K562 (cell line): ENCODE results near the gene GABARAP. TPM values are rescaled to one million over a fixed set of nuclear protein-coding genes. Genes with fewer than 3 reads are reported as not detected.
A peak's percentile ranks its signal among the peaks of the same experiment; 100 is the strongest.

Experiments used
- ATAC-seq: fragments of 200-7000 bp; cut with Tn5 transposase; 3 replicates; pipeline ENCODE4 v1.9.1; 2020; ENCODE audit warnings: moderate library complexity
- BruUV-seq: library from RNA; stranded (reverse); fragments of 400-500 nt; replicated peaks from 2 replicates; lab custom pipeline; 2021; lab: Mats Ljungman, UMichigan
- CTCF ChIA-PET: fragments of 300-600 bp; formaldehyde crosslinking; extraction: SDS; loops from one replicate; lab custom pipeline; 2021; ENCODE audit warnings: low intra/inter-chr PET ratio; lab: Yijun Ruan, JAX
- POLR2A ChIA-PET: fragments of 300-600, 350-650 bp; sonication (Branson Sonifier 250); formaldehyde crosslinking; extraction: SDS; loops from one replicate; lab custom pipeline; 2021; ENCODE audit warnings: antibody characterized with exemption, inconsistent platforms; lab: Yijun Ruan, JAX
- DNase-seq, 4 experiments: peaks; one replicate each; pipeline versions ENCODE4 v3.0.0 to v3.0.0-alpha.2; 2011 to 2018; ENCODE audit warnings: low spot score in 3 of 4, mixed read lengths in 3 of 4; ENCODE audit errors: extremely low read depth in 1 of 4
- FAIRE-seq: peaks from 2 replicates; lab custom pipeline; 2011; peaks lifted over from hg19 to GRCh38; lab: Jason Lieb, UNC
- H2AFZ ChIP-seq: 2 replicates; pipeline ENCODE4 v1.6.0; 2011; ENCODE audit warnings: low read depth, low read length, control low read depth, inconsistent platforms
- H3K27ac ChIP-seq: fragments of 200-600 bp; 3 replicates; pipeline ENCODE4 v1.8.0; 2011; ENCODE audit warnings: low read depth, mild to moderate bottlenecking, control low read depth, inconsistent platforms, low read length, moderate library complexity, mixed read lengths; ENCODE audit errors: extremely low read depth
- H3K27me3 ChIP-seq, 2 experiments: fragments of 300-600 bp in 1 of 2; 2 replicates in 1 of 2; 3 replicates in 1 of 2; pipeline versions ENCODE4 v1.6.0 to v1.8.0; 2011; ENCODE audit warnings: inconsistent platforms in 2 of 2, low read length in 2 of 2, mild to moderate bottlenecking in 1 of 2, mixed read lengths in 1 of 2, moderate library complexity in 1 of 2; ENCODE audit not compliant: control insufficient read depth in 2 of 2, insufficient read depth in 2 of 2
- H3K36me3 ChIP-seq: fragments of 300-600 bp; 3 replicates; pipeline ENCODE4 v1.8.0; 2011; ENCODE audit warnings: mild to moderate bottlenecking, low read length, inconsistent platforms; ENCODE audit not compliant: control insufficient read depth, insufficient read depth
- H3K4me1 ChIP-seq, 2 experiments: fragments of 200-600 bp in 1 of 2; replicated peaks in 1 of 2; 2 replicates in 1 of 2; 3 replicates in 1 of 2; pipeline versions ENCODE4 v1.5.1 to v1.8.0; 2011; ENCODE audit warnings: inconsistent platforms in 2 of 2, low read length in 2 of 2, mild to moderate bottlenecking in 1 of 2, mixed read lengths in 1 of 2, moderate library complexity in 1 of 2; ENCODE audit not compliant: control insufficient read depth in 2 of 2, insufficient read depth in 2 of 2
- H3K4me2 ChIP-seq: 2 replicates; pipeline ENCODE4 v1.6.1; 2011; ENCODE audit warnings: low read length, control low read depth, inconsistent platforms, mixed read lengths; ENCODE audit not compliant: insufficient read depth
- H3K4me3 ChIP-seq: fragments of 200-600 bp; sonication (generic), shearing (Covaris generic); 2 replicates; pipeline ENCODE4 v1.5.1; 2016; ENCODE audit warnings: control low read depth, inconsistent platforms
- H3K79me2 ChIP-seq: fragments of 200-600 bp; 3 replicates; pipeline ENCODE4 v1.8.0; 2011; ENCODE audit warnings: low read length, inconsistent platforms; ENCODE audit not compliant: control insufficient read depth, insufficient read depth
- H3K9ac ChIP-seq, 2 experiments: 2 replicates each; pipeline versions ENCODE4 v1.6.0 to v1.6.1; 2011; ENCODE audit warnings: low read depth in 2 of 2, low read length in 2 of 2, control low read depth in 1 of 2, inconsistent platforms in 1 of 2, mild to moderate bottlenecking in 1 of 2, mixed read lengths in 1 of 2; ENCODE audit not compliant: insufficient read depth in 1 of 2
- H3K9me1 ChIP-seq: one replicate; pipeline ENCODE4 v1.6.0; 2011; ENCODE audit warnings: inconsistent platforms, mild to moderate bottlenecking, low read length, moderate library complexity; ENCODE audit not compliant: control insufficient read depth, insufficient read depth
- H3K9me3 ChIP-seq: replicated peaks from 2 replicates; pipeline ENCODE4 v1.5.1; 2011; ENCODE audit warnings: low read depth, low read length, inconsistent platforms; ENCODE audit not compliant: control insufficient read depth, insufficient read depth
- H4K20me1 ChIP-seq: replicated peaks from 2 replicates; pipeline ENCODE4 v1.6.1; 2011; ENCODE audit warnings: low read length, inconsistent platforms, mixed read lengths; ENCODE audit not compliant: control insufficient read depth, insufficient read depth
- C11orf30 ChIP-seq: fragments of 450-650 bp; IDR thresholded peaks from 2 replicates; pipeline ENCODE4 v1.6.1; 2016; ENCODE audit warnings: low read depth, mild to moderate bottlenecking
- DNMT1 ChIP-seq: fragments of 450-650 bp; IDR thresholded peaks from 2 replicates; pipeline ENCODE4 v1.6.1; 2016; ENCODE audit warnings: antibody characterized with exemption, mild to moderate bottlenecking
- FOXA1 ChIP-seq: fragments of 450-650 bp; IDR thresholded peaks from 2 replicates; pipeline ENCODE4 v1.6.1; 2016; ENCODE audit warnings: mild to moderate bottlenecking, borderline replicate concordance
- FOXP1 ChIP-seq: sonication (generic); formaldehyde crosslinking; IDR thresholded peaks from 2 replicates; pipeline ENCODE4 v1.8.0; 2022; ENCODE audit warnings: mild to moderate bottlenecking, missing genetic modification reagents
- GABPB2 ChIP-seq: fragments of 250-450 bp; sonication (Bioruptor Pico); conservative IDR thresholded peaks from 2 replicates; pipeline ENCODE4 v1.5.1; 2021; ENCODE audit warnings: mild to moderate bottlenecking
- MEF2D ChIP-seq: conservative IDR thresholded peaks from 2 replicates; pipeline ENCODE4 v1.6.1; 2016; ENCODE audit warnings: low read depth, missing genetic modification characterization, missing compliant biosample characterization
- MIER1 ChIP-seq: fragments of 450-650 bp; IDR thresholded peaks from 2 replicates; pipeline ENCODE4 v1.6.1; 2016; ENCODE audit warnings: antibody characterized with exemption, mild to moderate bottlenecking, low read depth
- RBFOX2 ChIP-seq: fragments of 200-400 bp; formaldehyde crosslinking; IDR thresholded peaks from 2 replicates; pipeline ENCODE4 v1.6.1; 2017; ENCODE audit warnings: low read depth, mild to moderate bottlenecking, low read length, moderate library complexity
- ZNF263 ChIP-seq: sonication (generic); formaldehyde crosslinking; IDR thresholded peaks from 2 replicates; pipeline ENCODE4 v1.8.0; 2022; ENCODE audit warnings: mild to moderate bottlenecking, missing genetic modification reagents, borderline replicate concordance
- WGBS: fragments of 100-300 bp; shearing (Covaris generic); methylation state at CpG from one replicate; pipeline ENCODE4 v1.1.6; 2016; ENCODE audit warnings: low coverage, mixed read lengths; ENCODE audit not compliant: insufficient coverage; ENCODE audit errors: missing lambda C conversion rate; 5-methylcytosine and 5-hydroxymethylcytosine counted together
- in situ Hi-C: fragments of 300-500 bp; cut with MboI; formaldehyde crosslinking; loops from 4 replicates; pipeline ENCODE4 v1.15.0; 2018; ENCODE audit warnings: inconsistent platforms, mixed read lengths
- intact Hi-C: fragments of 100-400 bp; cut with micrococcal nuclease; formaldehyde crosslinking; loops from 2 replicates; pipeline ENCODE4 v1.14.2; 2022
- polyA plus RNA-seq, 8 experiments: library from polyadenylated mRNA; depleted of rRNA in 4 of 8; stranded (reverse) in 5 of 8; unstranded in 3 of 8; fragments of >200 nt; fragmentation: Nextera tagmentation in 2 of 8; fragmentation: Illumina TruSeq in 1 of 8; extraction: Ambion mirVana in 2 of 8; extraction: Trizol in 1 of 8; gene quantifications; 2 replicates each; pipeline versions ENCODE4 v1.2.1 to v1.2.3, GENCODE V29; 2011 to 2014; ENCODE audit warnings: inconsistent platforms in 1 of 8, missing spikeins in 1 of 8
- total RNA-seq, 7 experiments: library from RNA; depleted of rRNA in 6 of 7; stranded (reverse); fragments of >200 nt in 6 of 7; fragmentation: Illumina TruSeq in 2 of 7; extraction: Trizol in 2 of 7; gene quantifications; 2 replicates each; pipeline versions ENCODE4 v1.2.1 to v1.2.3, GENCODE V29; 2011 to 2021; ENCODE audit warnings: low replicate concordance in 1 of 7
- TF ChIP-seq, protein P1 (sequence below): fragments of 450-650 bp; IDR thresholded peaks from 2 replicates; pipeline ENCODE4 v1.7.1; 2018; ENCODE audit warnings: mild to moderate bottlenecking, low read depth; ENCODE audit not compliant: partially characterized antibody

GABARAP gene
- total and polyA plus RNA-seq, 9 of the 15 experiments (the other 6 are each of a cell fraction or from before 2014, with no cell fraction given), result 47.5 to 373 (median 152) TPM

DNA sequence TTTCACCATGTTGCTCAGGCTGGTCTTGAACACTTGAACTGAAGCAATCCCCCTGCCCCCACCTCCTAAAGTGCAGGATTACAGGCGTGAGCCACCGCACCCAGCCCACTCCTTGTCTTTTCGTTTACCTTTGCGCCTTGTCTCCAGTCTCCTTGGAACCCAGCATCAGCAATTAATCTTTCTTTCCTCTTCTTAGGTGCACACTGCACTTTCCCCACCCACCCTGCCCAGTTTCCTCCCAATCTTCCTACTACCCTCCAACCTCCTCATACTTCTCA lies 21.5 kb upstream of the GABARAP start:
- intact Hi-C loops (no loop called here), in situ Hi-C loops (no loop called here)
- POLR2A ChIA-PET, result interaction anchor here (0.6 to 1.9 kb wide), 5 partner anchors 9 to 877 kb away, joined by 3 to 8 read pairs (median 4); no protein-coding TSS in a partner anchor
- H4K20me1 ChIP-seq, result no peaks in the 10 kb centered on the region
- H3K9ac ChIP-seq, result peak overlapping the region; percentile 63 to 89; a peak in 3 of 4 replicates
- H3K9me1 ChIP-seq, result no peaks in the 10 kb centered on the region
- DNase-seq, result no peak
- peak overlapping the region; percentile 97 for H2AFZ ChIP-seq
- no peaks in the 10 kb centered on the region for H3K9me3 ChIP-seq
- peaks cover 10 to 35% of the 10 kb centered on the region in 2 experiments; a peak in 4 of 5 replicates for H3K4me1 ChIP-seq
- peak overlapping the region; percentile 47 for H3K4me3 ChIP-seq
- no peaks in the 10 kb centered on the region for H3K79me2 ChIP-seq
- CTCF ChIA-PET, result no interaction called here
- H3K4me2 ChIP-seq, result peak overlapping the region; percentile 95
- H3K27ac ChIP-seq, result peak overlapping the region; percentile 70; the same call in 2 of the 3 replicates
- FAIRE-seq, result no peak
- BruUV-seq, result no TSS peak
- peak; percentile 29 for ATAC-seq
- peaks cover 16% of the 10 kb centered on the region; the same call in 2 of the 3 replicates for H3K36me3 ChIP-seq
- H3K27me3 ChIP-seq, result no peaks in the 10 kb centered on the region
- TF ChIP-seq C11orf30, result 0 out of 2 replicates have a peak, but pooled peaks have one; percentile 10
- no peak for TF ChIP-seq DNMT1
- WGBS, result no CpG with 5 or more reads among the region's 4 CpGs

DNA sequence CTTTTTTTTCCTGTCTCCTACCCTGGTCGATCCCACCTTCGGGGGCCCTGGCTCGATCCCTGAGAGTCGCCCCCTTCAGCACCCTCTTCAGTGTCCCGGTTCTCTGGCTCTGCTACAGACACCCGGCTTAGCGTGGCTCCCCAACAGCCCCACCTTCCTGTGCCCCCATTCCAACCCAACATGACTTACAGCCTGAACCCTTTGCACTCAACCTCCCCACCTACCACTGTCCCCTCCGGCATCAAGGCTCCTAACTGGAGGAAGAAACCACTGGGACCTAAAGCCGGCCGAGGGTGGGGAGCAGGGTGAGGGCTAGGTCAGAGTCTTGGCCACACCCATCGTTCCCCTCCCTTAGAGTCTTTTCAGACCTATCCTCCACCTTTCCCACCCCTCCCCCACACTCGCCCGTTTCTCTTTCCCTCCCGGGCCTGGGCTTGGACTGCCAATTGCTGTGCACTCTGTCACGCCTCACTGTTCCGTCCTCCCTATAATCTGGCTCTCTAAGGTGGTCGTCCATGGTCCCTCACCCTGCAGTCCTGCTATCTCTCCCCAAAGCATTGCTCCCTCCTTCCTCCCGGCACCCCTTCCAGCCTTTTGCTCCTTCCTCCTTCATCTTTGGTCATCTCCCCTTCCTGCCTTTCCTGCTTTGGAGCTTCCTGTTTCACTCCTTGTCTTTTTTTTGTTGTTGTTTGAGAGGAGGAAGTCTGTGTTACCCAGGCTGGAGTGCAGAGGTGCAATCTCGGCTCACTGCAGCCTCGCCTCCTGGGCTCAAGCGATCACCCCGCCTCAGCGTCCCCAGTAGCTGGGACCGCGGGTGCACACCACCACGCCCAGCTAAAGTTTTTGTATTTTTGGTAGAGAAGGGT lies 20.9 kb upstream of the GABARAP start:
- Histone ChIP-seq H3K36me3 (peaks cover 21% of the 10 kb centered on the region; the same call in 2 of the 3 replicates), H3K79me2 (no peaks in the 10 kb centered on the region), H2AFZ (peak overlapping the region; percentile 97), H3K27me3 (no peaks in the 10 kb centered on the region), H3K9me3 (no peaks in the 10 kb centered on the region), H3K9ac (peak overlapping the region; percentile 63 to 89), H3K4me1 (peaks cover 10 to 35% of the 10 kb centered on the region in 2 experiments; a peak in 4 of 5 replicates), H3K9me1 (no peaks in the 10 kb centered on the region), H3K4me3 (peak overlapping the region; percentile 47), H3K27ac (peak overlapping the region; percentile 70), H3K4me2 (peak overlapping the region; percentile 95), H4K20me1 (no peaks in the 10 kb centered on the region)
- POLR2A ChIA-PET, result interaction anchor here (0.6 to 1.9 kb wide), 4 partner anchors 9 to 878 kb away, joined by 3 to 8 read pairs (median 4); no protein-coding TSS in a partner anchor
- ATAC-seq, result peak; percentile 92
- CTCF ChIA-PET, result no interaction called here
- FAIRE-seq, result peak; percentile 93
- in situ Hi-C loops, result no loop called here
- WGBS, result under 1% methylated on average over 15 of the region's 26 CpGs
- BruUV-seq, result no TSS peak
- intact Hi-C loops, result no loop called here
- peak; percentile 79 to 88 (median 82) for DNase-seq
- TF ChIP-seq MEF2D (tag) (0 out of 2 replicates have a peak, but pooled peaks have one; percentile 33), FOXP1 (CRISPR knock-in tag) (0 out of 2 replicates have a peak, but pooled peaks have one; percentile 53), RBFOX2 (peak; percentile 58; the same call in 1 of the 2 replicates), MIER1 (no peak), DNMT1 (no peak), FOXA1 (no peak), ZNF263 (CRISPR knock-in tag) (peak; percentile 75), GABPB2 (no peak)
- TF ChIP-seq, protein P1, sequence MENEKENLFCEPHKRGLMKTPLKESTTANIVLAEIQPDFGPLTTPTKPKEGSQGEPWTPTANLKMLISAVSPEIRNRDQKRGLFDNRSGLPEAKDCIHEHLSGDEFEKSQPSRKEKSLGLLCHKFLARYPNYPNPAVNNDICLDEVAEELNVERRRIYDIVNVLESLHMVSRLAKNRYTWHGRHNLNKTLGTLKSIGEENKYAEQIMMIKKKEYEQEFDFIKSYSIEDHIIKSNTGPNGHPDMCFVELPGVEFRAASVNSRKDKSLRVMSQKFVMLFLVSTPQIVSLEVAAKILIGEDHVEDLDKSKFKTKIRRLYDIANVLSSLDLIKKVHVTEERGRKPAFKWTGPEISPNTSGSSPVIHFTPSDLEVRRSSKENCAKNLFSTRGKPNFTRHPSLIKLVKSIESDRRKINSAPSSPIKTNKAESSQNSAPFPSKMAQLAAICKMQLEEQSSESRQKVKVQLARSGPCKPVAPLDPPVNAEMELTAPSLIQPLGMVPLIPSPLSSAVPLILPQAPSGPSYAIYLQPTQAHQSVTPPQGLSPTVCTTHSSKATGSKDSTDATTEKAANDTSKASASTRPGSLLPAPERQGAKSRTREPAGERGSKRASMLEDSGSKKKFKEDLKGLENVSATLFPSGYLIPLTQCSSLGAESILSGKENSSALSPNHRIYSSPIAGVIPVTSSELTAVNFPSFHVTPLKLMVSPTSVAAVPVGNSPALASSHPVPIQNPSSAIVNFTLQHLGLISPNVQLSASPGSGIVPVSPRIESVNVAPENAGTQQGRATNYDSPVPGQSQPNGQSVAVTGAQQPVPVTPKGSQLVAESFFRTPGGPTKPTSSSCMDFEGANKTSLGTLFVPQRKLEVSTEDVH, result peak; percentile 55
